Neutrophil (primary cell): ENCODE measurements around the gene MSRB1.

Source experiments
- H3K27ac ChIP-seq: fragments of 200-600 bp; sonication (generic); 2 replicates; pipeline ENCODE4 v1.5.1; 2016; ENCODE audit warnings: mild to moderate bottlenecking, moderate library complexity
- H3K27me3 ChIP-seq: fragments of 200-600 bp; sonication (generic); 2 replicates; pipeline ENCODE4 v1.6.0; 2016; ENCODE audit warnings: mild to moderate bottlenecking
- H3K36me3 ChIP-seq: fragments of 200-600 bp; sonication (generic); 2 replicates; pipeline ENCODE4 v1.5.1; 2017
- H3K4me1 ChIP-seq, 2 experiments: fragments of 200-600 bp in 1 of 2; sonication (generic) in 1 of 2; 1 replicate in 1 of 2; 2 replicates in 1 of 2; pipeline versions ENCODE4 v1.5.1 to v1.6.1; 2013 to 2016; ENCODE audit warnings: low read depth in 1 of 2, low read length in 1 of 2, mild to moderate bottlenecking in 1 of 2, moderate library complexity in 1 of 2; ENCODE audit not compliant: control insufficient read depth in 1 of 2, insufficient read depth in 1 of 2
- H3K4me3 ChIP-seq, 2 experiments: fragments of 200-600 bp in 1 of 2; sonication (generic) in 1 of 2; 1 replicate in 1 of 2; 2 replicates in 1 of 2; pipeline ENCODE4 v1.5.1; 2013 to 2016; ENCODE audit warnings: low read depth in 1 of 2, low read length in 1 of 2, mild to moderate bottlenecking in 1 of 2, moderate library complexity in 1 of 2
- H3K9me3 ChIP-seq: fragments of 200-600 bp; sonication (generic); 2 replicates; pipeline ENCODE4 v1.5.1; 2016
- CTCF ChIP-seq: fragments of 200-600 bp; sonication (generic); IDR thresholded peaks from 2 replicates; pipeline ENCODE4 v1.5.1; 2016; ENCODE audit warnings: antibody characterized with exemption

MSRB1 gene

GRCh38 chr16:1906055-1906845 lies 36.7 kb downstream of the MSRB1 start:
- Histone ChIP-seq H3K9me3 (no peaks in the 10 kb centered on the region), H3K4me1 (no peaks in the 10 kb centered on the region), H3K4me3 (no peak overlapping the region), H3K36me3 (no peaks in the 10 kb centered on the region), H3K27me3 (peaks cover 64% of the 10 kb centered on the region), H3K27ac (no peak overlapping the region)
- no peak for TF ChIP-seq CTCF

- peaks cover 70% of the 10 kb centered on the region for H3K27me3 ChIP-seq
- H3K4me1 ChIP-seq, result no peaks in the 10 kb centered on the region
- H3K9me3 ChIP-seq, result no peaks in the 10 kb centered on the region
- no peak overlapping the region for H3K4me3 ChIP-seq
- TF ChIP-seq CTCF, result no peak
- H3K36me3 ChIP-seq, result no peaks in the 10 kb centered on the region
- H3K27ac ChIP-seq, result no peak overlapping the region
Measured at GRCh38 chr16:1903845-1904840, 38.9 kb downstream of the MSRB1 start.

GRCh38 chr16:1903220-1903574 lies 39.8 kb downstream of the MSRB1 start:
- Histone ChIP-seq H3K4me1 (no peaks in the 10 kb centered on the region), H3K9me3 (no peaks in the 10 kb centered on the region), H3K4me3 (no peak overlapping the region), H3K27ac (no peak overlapping the region), H3K36me3 (no peaks in the 10 kb centered on the region), H3K27me3 (peaks cover 68% of the 10 kb centered on the region)
- no peak for TF ChIP-seq CTCF

GRCh38 chr16:1902547-1903219 lies 40.3 kb downstream of the MSRB1 start:
- H3K4me3 ChIP-seq, result no peak overlapping the region
- TF ChIP-seq CTCF, result no peak
- no peaks in the 10 kb centered on the region for H3K9me3 ChIP-seq
- H3K4me1 ChIP-seq, result no peaks in the 10 kb centered on the region
- peaks cover 68% of the 10 kb centered on the region for H3K27me3 ChIP-seq
- H3K36me3 ChIP-seq, result no peaks in the 10 kb centered on the region
- H3K27ac ChIP-seq, result no peak overlapping the region

DNA sequence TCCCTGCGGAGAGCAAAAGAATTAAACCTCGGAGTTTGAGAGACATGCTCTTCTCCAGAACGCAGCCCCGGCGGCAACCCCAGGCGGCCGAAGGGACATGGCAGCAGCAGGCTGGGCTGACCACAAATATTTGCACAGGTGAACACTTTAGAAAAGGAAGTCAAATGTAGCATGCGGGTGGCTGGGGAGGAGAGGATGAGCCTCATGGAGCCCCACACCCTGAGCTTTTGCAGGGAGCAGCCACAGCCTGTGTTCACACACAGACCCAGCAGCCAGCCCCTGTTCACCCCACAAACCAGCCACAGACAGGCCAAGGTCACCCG lies 42.6 kb downstream of the MSRB1 start:
- Histone ChIP-seq H3K27me3 (peaks cover 63% of the 10 kb centered on the region), H3K27ac (no peak overlapping the region), H3K4me3 (no peak overlapping the region), H3K4me1 (no peaks in the 10 kb centered on the region), H3K36me3 (no peaks in the 10 kb centered on the region), H3K9me3 (no peaks in the 10 kb centered on the region)
- no peak for TF ChIP-seq CTCF
